NT2/D1 (cell line): ENCODE results near the gene TSPEAR.

Experiments used
- SUZ12 ChIP-seq: IDR thresholded peaks from 2 replicates; pipeline ENCODE4 v1.6.1; 2011; ENCODE audit not compliant: insufficient read length, insufficient read depth; ENCODE audit errors: extremely low read depth
- ZNF274 ChIP-seq: IDR thresholded peaks from 2 replicates; pipeline ENCODE4 v1.6.1; 2011; ENCODE audit warnings: mild to moderate bottlenecking, low read depth, low read length

DNA sequence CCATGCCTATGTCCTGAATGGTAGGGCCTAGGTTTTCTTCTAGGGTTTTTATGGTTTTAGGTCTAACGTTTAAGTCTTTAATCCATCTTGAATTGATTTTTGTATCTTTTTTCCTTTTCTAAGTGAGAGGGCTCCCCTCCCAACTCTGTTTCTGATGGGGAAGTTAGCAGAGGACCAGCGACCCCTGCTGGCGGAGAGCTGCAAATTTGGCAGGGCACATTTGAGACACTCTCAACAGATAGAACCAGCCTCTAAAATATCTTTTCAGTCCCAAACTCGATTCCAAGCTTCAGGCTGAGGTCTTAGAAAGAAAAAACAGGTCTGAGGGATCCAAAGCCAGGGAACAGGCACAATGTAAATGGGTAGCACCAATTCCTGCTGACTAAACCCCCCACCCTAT lies 223.5 kb downstream of the TSPEAR start:
- no peak for TF ChIP-seq ZNF274
- TF ChIP-seq SUZ12: no peak
